Mesenchymal stem cell (in vitro differentiated cells and primary cell): ENCODE measurements around the gene LPP.

Experiments used
- DNase-seq: peaks from one replicate; pipeline ENCODE4 v3.0.0-alpha.2; 2013
- H2AFZ ChIP-seq: one replicate; pipeline ENCODE4 v1.6.1; 2013; ENCODE audit warnings: low read depth, mild to moderate bottlenecking, control low read depth, inconsistent platforms, low read length, moderate library complexity
- H2AK5ac ChIP-seq: 2 replicates; pipeline ENCODE4 v1.6.1; 2013; ENCODE audit warnings: low read length, moderate library complexity, mild to moderate bottlenecking, inconsistent platforms; ENCODE audit not compliant: severe bottlenecking
- H2BK120ac ChIP-seq: one replicate; pipeline ENCODE4 v1.6.1; 2013; ENCODE audit warnings: low read depth, mild to moderate bottlenecking, inconsistent platforms, low read length, moderate library complexity
- H2BK12ac ChIP-seq, 2 experiments: one replicate each; pipeline ENCODE4 v1.6.1; 2013; ENCODE audit warnings: inconsistent platforms in 2 of 2, low read length in 2 of 2, mild to moderate bottlenecking in 2 of 2, moderate library complexity in 2 of 2, control low read depth in 1 of 2
- H2BK15ac ChIP-seq: one replicate; pipeline ENCODE4 v1.6.1; 2013; ENCODE audit warnings: mild to moderate bottlenecking, low read depth, inconsistent platforms; ENCODE audit not compliant: poor library complexity, severe bottlenecking
- H2BK5ac ChIP-seq: 2 replicates; pipeline ENCODE4 v1.6.1; 2013; ENCODE audit warnings: low read depth, mild to moderate bottlenecking, low read length, control low read depth, inconsistent platforms; ENCODE audit not compliant: poor library complexity, severe bottlenecking
- H3K14ac ChIP-seq, 2 experiments: one replicate each; pipeline ENCODE4 v1.6.1; 2013; ENCODE audit warnings: inconsistent platforms in 2 of 2, low read length in 2 of 2, control low read depth in 1 of 2, mild to moderate bottlenecking in 1 of 2, moderate library complexity in 1 of 2
- H3K18ac ChIP-seq, 2 experiments: one replicate each; pipeline ENCODE4 v1.6.1; 2013; ENCODE audit warnings: inconsistent platforms in 2 of 2, low read length in 2 of 2, control low read depth in 1 of 2, low read depth in 1 of 2, mild to moderate bottlenecking in 1 of 2
- H3K23ac ChIP-seq, 2 experiments: one replicate each; pipeline ENCODE4 v1.6.1; 2013; ENCODE audit warnings: inconsistent platforms in 2 of 2, low read length in 2 of 2, mild to moderate bottlenecking in 2 of 2, moderate library complexity in 2 of 2, control low read depth in 1 of 2
- H3K27ac ChIP-seq: 2 replicates; pipeline ENCODE4 v1.5.1; 2013; ENCODE audit warnings: mild to moderate bottlenecking, moderate library complexity, low read length, control low read depth, inconsistent platforms; ENCODE audit not compliant: poor library complexity, severe bottlenecking
- H3K27me3 ChIP-seq, 2 experiments: 2 replicates each; pipeline versions ENCODE4 v1.6.1 to v1.7.0; 2013; ENCODE audit warnings: low read length in 2 of 2, mild to moderate bottlenecking in 2 of 2, moderate library complexity in 2 of 2, control low read depth in 1 of 2, inconsistent platforms in 1 of 2; ENCODE audit not compliant: control insufficient read depth in 1 of 2, insufficient read depth in 1 of 2
- H3K36me3 ChIP-seq, 2 experiments: 2 replicates each; pipeline versions ENCODE4 v1.6.1 to v1.7.0; 2013; ENCODE audit warnings: low read length in 2 of 2, control low read depth in 1 of 2, inconsistent platforms in 1 of 2, low read depth in 1 of 2, mild to moderate bottlenecking in 1 of 2; ENCODE audit not compliant: insufficient read depth in 2 of 2, control insufficient read depth in 1 of 2
- H3K4ac ChIP-seq, 2 experiments: one replicate each; pipeline ENCODE4 v1.6.1; 2013; ENCODE audit warnings: inconsistent platforms in 2 of 2, low read length in 2 of 2, mild to moderate bottlenecking in 2 of 2, moderate library complexity in 2 of 2, control low read depth in 1 of 2, low read depth in 1 of 2
- H3K4me1 ChIP-seq: 2 replicates; pipeline ENCODE4 v1.6.1; 2013; ENCODE audit warnings: low read depth, low read length, control low read depth; ENCODE audit not compliant: control insufficient read depth, insufficient read depth
- H3K4me2 ChIP-seq: 2 replicates; pipeline ENCODE4 v1.6.1; 2013; ENCODE audit warnings: low read length, mild to moderate bottlenecking, inconsistent platforms; ENCODE audit not compliant: poor library complexity, severe bottlenecking
- H3K4me3 ChIP-seq, 2 experiments: 2 replicates each; pipeline versions ENCODE4 v1.5.1 to v1.7.0; 2013; ENCODE audit warnings: low read length in 2 of 2, mild to moderate bottlenecking in 2 of 2, control low read depth in 1 of 2, low read depth in 1 of 2; ENCODE audit not compliant: insufficient read depth in 1 of 2
- H3K79me1 ChIP-seq: replicated peaks from 2 replicates; pipeline ENCODE4 v1.6.1; 2013; ENCODE audit warnings: mild to moderate bottlenecking, control low read depth, low read length, inconsistent platforms; ENCODE audit not compliant: poor library complexity, severe bottlenecking
- H3K9ac ChIP-seq: 2 replicates; pipeline ENCODE4 v1.7.0; 2013; ENCODE audit warnings: mild to moderate bottlenecking, low read length, moderate library complexity
- H3K9me3 ChIP-seq: 2 replicates; pipeline ENCODE4 v1.7.0; 2013; ENCODE audit warnings: mild to moderate bottlenecking, low read length; ENCODE audit not compliant: control insufficient read depth
- H4K8ac ChIP-seq: one replicate; pipeline ENCODE4 v1.6.1; 2013; ENCODE audit warnings: inconsistent platforms, mild to moderate bottlenecking, low read length, moderate library complexity
- H4K91ac ChIP-seq: one replicate; pipeline ENCODE4 v1.6.1; 2013; ENCODE audit warnings: mild to moderate bottlenecking, low read length, inconsistent platforms
- WGBS: methylation state at CpG from one replicate; pipeline ENCODE4 v1.1.7; 2013; ENCODE audit warnings: mixed read lengths; 5-methylcytosine and 5-hydroxymethylcytosine counted together

Gene LPP

GRCh38 chr3:188595890-188596376, 442.0 kb downstream of the LPP start:
- no peak overlapping the region for H4K8ac ChIP-seq
- no peak overlapping the region for H2BK120ac ChIP-seq
- no peak overlapping the region for H2BK12ac ChIP-seq
- H3K14ac ChIP-seq = no peak overlapping the region
- H2AK5ac ChIP-seq = peak overlapping the region; percentile 77
- H2BK5ac ChIP-seq = no peak overlapping the region
- H3K23ac ChIP-seq = no peak overlapping the region
- H3K4me2 ChIP-seq = no peak overlapping the region
- no peak overlapping the region for H2BK15ac ChIP-seq
- no peaks in the 10 kb centered on the region for H3K36me3 ChIP-seq
- no peak overlapping the region for H3K18ac ChIP-seq
- peak overlapping the region; percentile 16 for H3K9ac ChIP-seq
- H4K91ac ChIP-seq = no peak overlapping the region
- H3K4ac ChIP-seq = no peak overlapping the region
- no peaks in the 10 kb centered on the region for H3K27me3 ChIP-seq
- H3K9me3 ChIP-seq = no peaks in the 10 kb centered on the region
- peak; percentile 68 for DNase-seq
- no peak overlapping the region for H2AFZ ChIP-seq
- H3K4me3 ChIP-seq = no peak overlapping the region
- peak overlapping the region; percentile 47 for H3K27ac ChIP-seq
- WGBS = 37% methylated on average over 5 of the region's 5 CpGs
- H3K4me1 ChIP-seq = peaks cover 3% of the 10 kb centered on the region
- peaks cover 7% of the 10 kb centered on the region for H3K79me1 ChIP-seq

DNA sequence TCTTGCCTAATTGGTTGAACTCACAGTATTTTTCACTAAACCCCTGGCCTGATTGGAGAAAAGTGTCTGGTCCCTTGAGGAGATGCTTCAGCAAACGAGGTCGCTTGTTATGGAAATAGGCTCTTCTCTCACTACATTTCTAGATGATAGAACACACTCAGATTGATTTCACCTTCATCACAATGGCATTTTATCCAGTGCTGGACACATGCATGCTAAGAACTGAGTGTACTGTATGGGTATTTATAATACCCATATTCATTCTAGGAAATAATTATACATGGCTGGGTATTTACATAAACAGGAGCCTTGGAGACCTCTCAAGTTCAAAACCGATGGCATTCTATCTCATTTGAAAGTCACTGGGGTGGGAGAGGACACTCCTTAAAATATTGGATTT, 444.9 kb downstream of the LPP start:
- H3K4me3 ChIP-seq = no peak overlapping the region
- no peak overlapping the region for H3K4me2 ChIP-seq
- H4K8ac ChIP-seq = no peak overlapping the region
- peaks cover 2% of the 10 kb centered on the region for H3K4me1 ChIP-seq
- no peak overlapping the region for H3K23ac ChIP-seq
- H3K27ac ChIP-seq = no peak overlapping the region
- H4K91ac ChIP-seq = no peak overlapping the region
- no peaks in the 10 kb centered on the region for H3K36me3 ChIP-seq
- no peak overlapping the region for H2BK15ac ChIP-seq
- 100% methylated on average over 3 of the region's 3 CpGs for WGBS
- no peak overlapping the region for H3K14ac ChIP-seq
- no peak overlapping the region for H3K9ac ChIP-seq
- no peak overlapping the region for H2BK120ac ChIP-seq
- no peaks in the 10 kb centered on the region for H3K9me3 ChIP-seq
- H2BK5ac ChIP-seq = no peak overlapping the region
- no peak overlapping the region for H2AK5ac ChIP-seq
- no peak overlapping the region for H3K4ac ChIP-seq
- DNase-seq = no peak
- no peaks in the 10 kb centered on the region for H3K27me3 ChIP-seq
- H2BK12ac ChIP-seq = no peak overlapping the region
- H2AFZ ChIP-seq = no peak overlapping the region
- peaks cover 9% of the 10 kb centered on the region for H3K79me1 ChIP-seq
- H3K18ac ChIP-seq = no peak overlapping the region

- H3K27me3 ChIP-seq = no peaks in the 10 kb centered on the region
- no peak overlapping the region for H2BK5ac ChIP-seq
- no peak overlapping the region for H3K18ac ChIP-seq
- H2AFZ ChIP-seq = no peak overlapping the region
- H2BK15ac ChIP-seq = no peak overlapping the region
- no peak overlapping the region for H3K4ac ChIP-seq
- no peak overlapping the region for H4K8ac ChIP-seq
- H3K23ac ChIP-seq = no peak overlapping the region
- H3K4me1 ChIP-seq = no peaks in the 10 kb centered on the region
- no peaks in the 10 kb centered on the region for H3K9me3 ChIP-seq
- H2AK5ac ChIP-seq = no peak overlapping the region
- H2BK120ac ChIP-seq = no peak overlapping the region
- H3K27ac ChIP-seq = no peak overlapping the region
- peaks cover 9% of the 10 kb centered on the region for H3K79me1 ChIP-seq
- H3K14ac ChIP-seq = no peak overlapping the region
- no peaks in the 10 kb centered on the region for H3K36me3 ChIP-seq
- DNase-seq = no peak
- H3K4me3 ChIP-seq = no peak overlapping the region
- no peak overlapping the region for H4K91ac ChIP-seq
- H3K9ac ChIP-seq = no peak overlapping the region
- no peak overlapping the region for H2BK12ac ChIP-seq
- no peak overlapping the region for H3K4me2 ChIP-seq
These were observed 448.2 kb downstream of the LPP start for GRCh38 chr3:188602111-188602510.

- Histone ChIP-seq H3K36me3 (no peaks in the 10 kb centered on the region), H3K4ac (no peak overlapping the region), H3K4me1 (no peaks in the 10 kb centered on the region), H3K14ac (no peak overlapping the region), H3K23ac (no peak overlapping the region), H3K27me3 (no peaks in the 10 kb centered on the region), H2BK15ac (no peak overlapping the region), H3K18ac (no peak overlapping the region), H3K27ac (no peak overlapping the region), H3K4me3 (no peak overlapping the region), H2BK12ac (no peak overlapping the region), H3K9me3 (no peaks in the 10 kb centered on the region), H3K9ac (no peak overlapping the region), H4K91ac (no peak overlapping the region), H2AFZ (no peak overlapping the region), H3K4me2 (no peak overlapping the region), H3K79me1 (peaks cover 9% of the 10 kb centered on the region), H4K8ac (no peak overlapping the region), H2BK5ac (no peak overlapping the region), H2AK5ac (no peak overlapping the region), H2BK120ac (no peak overlapping the region)
- DNase-seq = no peak
- WGBS = 97% methylated on average over 2 of the region's 3 CpGs
These were observed 448.7 kb downstream of the LPP start for GRCh38 chr3:188602620-188603019.
